ENCODE data around the gene BICRA.
"Not testable (repeated sequence)": the region's sequence is repeated elsewhere in the genome, so short reads cannot be mapped to it uniquely, and the experiment has no call there.

The BICRA gene

GRCh38 chr19:47694466-47695273, 85.7 kb downstream of the BICRA start:
- DNase-seq, result no peak

- no peak for DNase-seq
Observed at GRCh38 chr19:47695533-47696262, 86.8 kb downstream of the BICRA start.

- no peak for DNase-seq
Observed at GRCh38 chr19:47696635-47697034, 87.7 kb downstream of the BICRA start.

GRCh38 chr19:47697863-47698609, 89.1 kb downstream of the BICRA start:
- peak; percentile 82 for DNase-seq

- DNase-seq, result no peak
Observed at GRCh38 chr19:47698631-47699359, 89.9 kb downstream of the BICRA start.

GRCh38 chr19:47699360-47699917, 90.5 kb downstream of the BICRA start:
- no peak for DNase-seq

GRCh38 chr19:47700934-47701716, 92.2 kb downstream of the BICRA start:
- DNase-seq, result no peak

GRCh38 chr19:47701717-47702552, 93.0 kb downstream of the BICRA start:
- DNase-seq, result no peak

GRCh38 chr19:47702671-47703070, 93.7 kb downstream of the BICRA start:
- DNase-seq, result no peak

GRCh38 chr19:47703301-47703700, 94.4 kb downstream of the BICRA start:
- no peak for DNase-seq

- DNase-seq, result no peak
Observed at GRCh38 chr19:47704024-47704423, 95.1 kb downstream of the BICRA start.

- no peak for DNase-seq
Observed at GRCh38 chr19:47704656-47705055, 95.7 kb downstream of the BICRA start.

GRCh38 chr19:47707135-47707925, 98.4 kb downstream of the BICRA start:
- DNase-seq, result peak; percentile 66

- DNase-seq, result no peak
Observed at GRCh38 chr19:47711652-47712242, 102.8 kb downstream of the BICRA start.

- DNase-seq, result peak; percentile 82
Observed at GRCh38 chr19:47713046-47714021, 104.4 kb downstream of the BICRA start, which contains the start of gene EHD2. Gene EHD2 (plus strand): TSS chr19:47713422. CDS start chr19:47716613, 3,191 bp downstream.

- DNase-seq, result no peak
Observed at GRCh38 chr19:47714339-47714738, 105.4 kb downstream of the BICRA start.

- DNase-seq, result not testable (repeated sequence)
Observed at GRCh38 chr19:47714855-47715254, 105.9 kb downstream of the BICRA start.

All from fibroblast of skin of abdomen (primary cell).